A673 (cell line): Measurements from ENCODE around the gene TTLL5. TPM values are rescaled to one million over a fixed set of nuclear protein-coding genes. Genes with fewer than 3 reads are reported as not detected.

Experiments used
- BruUV-seq: library from RNA; stranded (reverse); fragments of 400-500 nt; replicated peaks from 2 replicates; lab custom pipeline; 2021; lab: Mats Ljungman, UMichigan
- CTCF ChIA-PET: fragments of 300-600 bp; sonication (Branson Sonifier 250); formaldehyde crosslinking; loops from one replicate; lab custom pipeline; 2022; ENCODE audit warnings: antibody characterized with exemption; lab: Charles Lee
- POLR2A ChIA-PET: fragments of 300-600 bp; sonication (Branson Sonifier 250); formaldehyde crosslinking; loops from one replicate; lab custom pipeline; 2022; ENCODE audit warnings: antibody characterized with exemption; ENCODE audit not compliant: low non-redundant PET; lab: Charles Lee
- DNase-seq: peaks from one replicate; pipeline ENCODE4 v3.0.0-alpha.2; 2015; ENCODE audit warnings: low spot score
- H3K27ac ChIP-seq: fragments of 200-600 bp; sonication (generic); 2 replicates; pipeline ENCODE4 v1.5.1; 2016; ENCODE audit warnings: mixed run types, low read depth, mild to moderate bottlenecking, mixed read lengths, antibody characterized with exemption, low read length; ENCODE audit not compliant: poor library complexity, severe bottlenecking
- H3K27me3 ChIP-seq: fragments of 200-600 bp; sonication (generic); replicated peaks from 2 replicates; pipeline ENCODE4 v1.6.1; 2017; ENCODE audit warnings: mixed run types, low read depth, mild to moderate bottlenecking, mixed read lengths, antibody characterized with exemption, low read length; ENCODE audit not compliant: insufficient read depth, poor library complexity
- H3K36me3 ChIP-seq: fragments of 200-600 bp; sonication (generic); 2 replicates; pipeline ENCODE4 v1.6.1; 2016; ENCODE audit warnings: mixed run types, mild to moderate bottlenecking, mixed read lengths, antibody characterized with exemption, low read length; ENCODE audit not compliant: insufficient read depth, poor library complexity, severe bottlenecking
- H3K4me1 ChIP-seq: fragments of 200-600 bp; sonication (generic); 2 replicates; pipeline ENCODE4 v1.6.1; 2017; ENCODE audit warnings: mixed run types, mild to moderate bottlenecking, mixed read lengths, antibody characterized with exemption, low read length; ENCODE audit not compliant: insufficient read depth, poor library complexity, severe bottlenecking
- H3K4me3 ChIP-seq: fragments of 200-600 bp; sonication (generic); 2 replicates; pipeline ENCODE4 v1.5.1; 2016; ENCODE audit warnings: low read depth, mixed run types, mild to moderate bottlenecking, mixed read lengths, low read length; ENCODE audit not compliant: poor library complexity, severe bottlenecking
- H3K9me3 ChIP-seq: fragments of 200-600 bp; sonication (generic); 2 replicates; pipeline ENCODE4 v1.6.1; 2016; ENCODE audit warnings: mixed run types, low read depth, mild to moderate bottlenecking, mixed read lengths, antibody characterized with exemption, low read length; ENCODE audit not compliant: poor library complexity, severe bottlenecking
- CTCF ChIP-seq: fragments of 300-800, 200-600 bp; sonication (generic); conservative IDR thresholded peaks from 2 replicates; pipeline ENCODE4 v1.5.1; 2017; ENCODE audit warnings: low read depth, mild to moderate bottlenecking, antibody characterized with exemption, low read length, moderate library complexity, mixed read lengths
- EZH2 ChIP-seq: fragments of 200-600 bp; sonication (generic); IDR thresholded peaks from 2 replicates; pipeline ENCODE4 v1.6.1; 2017; ENCODE audit warnings: borderline replicate concordance, low read depth, mild to moderate bottlenecking, mixed read lengths, antibody characterized with exemption, low read length; ENCODE audit not compliant: poor library complexity, severe bottlenecking
- intact Hi-C: fragments of 100-400 bp; cut with micrococcal nuclease; formaldehyde crosslinking; loops from one replicate; pipeline ENCODE4 v1.10.0; 2022; ENCODE audit not compliant: unreplicated experiment
- total RNA-seq: library from RNA; stranded (reverse); gene quantifications from 2 replicates; pipeline ENCODE4 v1.2.3, GENCODE V29; 2021

The TTLL5 gene
- total RNA-seq, 1 experiment from 2014 or later = 56.7 TPM

- ChIA-PET POLR2A (no interaction called here), CTCF (no interaction called here)
- intact Hi-C loops = loop anchor here (5.0 kb wide), 1 partner anchor 73 kb away; the partner anchor contains the start of gene FLVCR2
- DNase-seq = no peak
- Histone ChIP-seq H3K4me1 (no peaks in the 10 kb centered on the region), H3K9me3 (no peaks in the 10 kb centered on the region), H3K27me3 (no peaks in the 10 kb centered on the region), H3K27ac (no peak overlapping the region), H3K4me3 (no peak overlapping the region), H3K36me3 (peaks cover 62% of the 10 kb centered on the region)
- BruUV-seq = no TSS peak
- no peak for TF ChIP-seq EZH2
- TF ChIP-seq CTCF = no peak
These were observed 10.6 kb upstream of the TTLL5 start for GRCh38 chr14:75650253-75651058.

GRCh38 chr14:75653563-75653962, 7.5 kb upstream of the TTLL5 start:
- no peak overlapping the region for H3K27ac ChIP-seq
- CTCF ChIA-PET = no interaction called here
- H3K9me3 ChIP-seq = no peaks in the 10 kb centered on the region
- POLR2A ChIA-PET = no interaction called here
- H3K4me3 ChIP-seq = no peak overlapping the region
- DNase-seq = no peak
- H3K36me3 ChIP-seq = peaks cover 78% of the 10 kb centered on the region
- TF ChIP-seq EZH2 = no peak
- TF ChIP-seq CTCF = no peak
- H3K27me3 ChIP-seq = no peaks in the 10 kb centered on the region
- no peaks in the 10 kb centered on the region for H3K4me1 ChIP-seq
- BruUV-seq = no TSS peak
- intact Hi-C loops = loop anchor here (5.0 kb wide), 1 partner anchor 76 kb away; the partner anchor contains the start of gene FLVCR2

GRCh38 chr14:75654127-75654732, 6.8 kb upstream of the TTLL5 start:
- Histone ChIP-seq H3K4me1 (no peaks in the 10 kb centered on the region), H3K27me3 (no peaks in the 10 kb centered on the region), H3K27ac (no peak overlapping the region), H3K4me3 (no peak overlapping the region), H3K36me3 (peaks cover 76% of the 10 kb centered on the region), H3K9me3 (no peaks in the 10 kb centered on the region)
- no TSS peak for BruUV-seq
- intact Hi-C loops = loop anchor here (2.0 to 5.0 kb wide), 2 partner anchors 77 to 347 kb away; partner anchors contain the start of gene FLVCR2
- DNase-seq = peak; percentile 63
- ChIA-PET CTCF (interaction anchor here (1.5 kb wide), 1 partner anchor 76 kb away, joined by 7 read pairs; the partner anchor contains the start of gene FLVCR2), POLR2A (no interaction called here)
- TF ChIP-seq EZH2 (no peak), CTCF (peak; percentile 97)
